GM23338 (cell line): ENCODE data around the gene RAB3GAP1. TPM values are rescaled to one million over a fixed set of nuclear protein-coding genes. Genes with fewer than 3 reads are reported as not detected.
A peak's percentile ranks its signal among the peaks of the same experiment; 100 is the strongest.

Experiments used
- ATAC-seq: fragments of 200-7000 bp; cut with Tn5 transposase; 3 replicates; pipeline ENCODE4 v1.9.1; 2020
- DNase-seq: peaks from one replicate; pipeline ENCODE4 v3.0.0-alpha.2; 2015; ENCODE audit warnings: low spot score
- H2AFZ ChIP-seq: fragments of 200-600 bp; sonication (generic); 2 replicates; pipeline ENCODE4 v1.8.0; 2016; ENCODE audit warnings: antibody characterized with exemption, mild to moderate bottlenecking, moderate library complexity
- H3F3A ChIP-seq: fragments of 200-600 bp; sonication (generic); replicated peaks from 2 replicates; pipeline ENCODE4 v1.8.0; 2017; ENCODE audit warnings: antibody characterized with exemption, mixed run types, low read depth
- H3K27ac ChIP-seq: fragments of 200-600 bp; sonication (generic); 2 replicates; pipeline ENCODE4 v1.6.1; 2016; ENCODE audit warnings: low read depth
- H3K27me3 ChIP-seq: fragments of 200-600 bp; sonication (generic); 2 replicates; pipeline ENCODE4 v1.8.0; 2016; ENCODE audit warnings: mild to moderate bottlenecking, mixed run types, moderate library complexity; ENCODE audit not compliant: insufficient read depth
- H3K36me3 ChIP-seq: fragments of 200-600 bp; sonication (generic); 2 replicates; pipeline ENCODE4 v1.8.0; 2016; ENCODE audit warnings: mild to moderate bottlenecking; ENCODE audit not compliant: insufficient read depth
- H3K4me1 ChIP-seq: fragments of 200-600 bp; sonication (generic); 2 replicates; pipeline ENCODE4 v1.8.0; 2016; ENCODE audit warnings: mild to moderate bottlenecking, moderate library complexity; ENCODE audit not compliant: insufficient read depth
- H3K4me2 ChIP-seq: fragments of 200-600 bp; sonication (generic); 2 replicates; pipeline ENCODE4 v1.7.1; 2017; ENCODE audit warnings: mixed run types
- H3K4me3 ChIP-seq: fragments of 200-600 bp; sonication (generic); 2 replicates; pipeline ENCODE4 v1.6.1; 2016; ENCODE audit warnings: mixed run types
- H3K79me2 ChIP-seq: fragments of 200-600 bp; sonication (generic); replicated peaks from 2 replicates; pipeline ENCODE4 v1.8.0; 2017; ENCODE audit warnings: mild to moderate bottlenecking; ENCODE audit not compliant: insufficient read depth
- H3K9me2 ChIP-seq: fragments of 200-600 bp; sonication (generic); 2 replicates; pipeline ENCODE4 v1.8.0; 2017; ENCODE audit not compliant: insufficient read depth
- H4K20me1 ChIP-seq: fragments of 200-600 bp; sonication (generic); replicated peaks from 2 replicates; pipeline ENCODE4 v1.8.0; 2017; ENCODE audit warnings: mild to moderate bottlenecking; ENCODE audit not compliant: insufficient read depth
- H3K27ac Mint-ChIP-seq: 2 replicates; pipeline ENCODE4 v1.8.0; 2020; ENCODE audit warnings: inconsistent platforms, mild to moderate bottlenecking, moderate library complexity, mixed read lengths
- H3K27me3 Mint-ChIP-seq: 3 replicates; pipeline ENCODE4 v1.8.0; 2022; ENCODE audit warnings: low read depth, mild to moderate bottlenecking, moderate library complexity, mixed read lengths, inconsistent platforms; ENCODE audit not compliant: insufficient read depth, poor library complexity
- H3K36me3 Mint-ChIP-seq: 3 replicates; pipeline ENCODE4 v1.8.0; 2021; ENCODE audit warnings: low read depth, mild to moderate bottlenecking, inconsistent platforms, moderate library complexity, mixed read lengths
- H3K4me1 Mint-ChIP-seq: 3 replicates; pipeline ENCODE4 v1.8.0; 2020; ENCODE audit warnings: mild to moderate bottlenecking, inconsistent platforms, mixed read lengths
- H3K4me3 Mint-ChIP-seq: 3 replicates; pipeline ENCODE4 v1.8.0; 2021; ENCODE audit warnings: moderate library complexity, mild to moderate bottlenecking, inconsistent platforms, mixed read lengths
- H3K9me3 Mint-ChIP-seq: 3 replicates; pipeline ENCODE4 v1.8.0; 2020; ENCODE audit warnings: moderate library complexity, mild to moderate bottlenecking, inconsistent platforms, mixed read lengths
- EZH2phosphoT487 ChIP-seq: fragments of 200-600 bp; sonication (generic); IDR thresholded peaks from one replicate; pipeline ENCODE4 v1.8.1; 2018; ENCODE audit warnings: antibody characterized with exemption; ENCODE audit not compliant: unreplicated experiment
- NANOG ChIP-seq: IDR thresholded peaks from 2 replicates; pipeline ENCODE4 v1.6.1; 2016; ENCODE audit warnings: antibody characterized with exemption, borderline replicate concordance
- ZNF114 ChIP-seq: fragments of 250-450 bp; sonication (Bioruptor Pico); IDR thresholded peaks from 2 replicates; pipeline ENCODE4 v1.5.0; 2020; ENCODE audit warnings: mild to moderate bottlenecking, moderate library complexity
- ZNF462 ChIP-seq: fragments of 250-450 bp; sonication (Bioruptor Pico); IDR thresholded peaks from 2 replicates; pipeline ENCODE4 v1.5.0; 2020; ENCODE audit warnings: mild to moderate bottlenecking, moderate library complexity
- polyA plus RNA-seq: library from polyadenylated mRNA; unstranded; fragments of >200 nt; fragmentation: Nextera tagmentation; extraction: Ambion mirVana; gene quantifications from 2 replicates; pipeline ENCODE4 v1.2.1, GENCODE V29; 2016
- total RNA-seq: library from RNA; depleted of rRNA; stranded (reverse); fragments of >200 nt; shearing (Covaris generic); gene quantifications from 2 replicates; pipeline ENCODE4 v1.2.3, GENCODE V29; 2014
- TF ChIP-seq, protein P1 (sequence below), 2 experiments: fragments of 200-600 bp in 1 of 2; sonication (generic) in 1 of 2; conservative IDR thresholded peaks; 2 replicates each; pipeline versions ENCODE4 v1.5.1 to v1.6.1; 2016 to 2017; ENCODE audit warnings: antibody characterized with exemption in 2 of 2, low read depth in 2 of 2, mild to moderate bottlenecking in 2 of 2, moderate library complexity in 1 of 2

RAB3GAP1 gene
- total and polyA plus RNA-seq, 2 experiments from 2014 or later = 22.5 to 40.4 TPM

- TF ChIP-seq ZNF462 (CRISPR knock-in tag) (no peak), NANOG (no peak), EZH2phosphoT487 (no peak)
- TF ChIP-seq, protein P1, sequence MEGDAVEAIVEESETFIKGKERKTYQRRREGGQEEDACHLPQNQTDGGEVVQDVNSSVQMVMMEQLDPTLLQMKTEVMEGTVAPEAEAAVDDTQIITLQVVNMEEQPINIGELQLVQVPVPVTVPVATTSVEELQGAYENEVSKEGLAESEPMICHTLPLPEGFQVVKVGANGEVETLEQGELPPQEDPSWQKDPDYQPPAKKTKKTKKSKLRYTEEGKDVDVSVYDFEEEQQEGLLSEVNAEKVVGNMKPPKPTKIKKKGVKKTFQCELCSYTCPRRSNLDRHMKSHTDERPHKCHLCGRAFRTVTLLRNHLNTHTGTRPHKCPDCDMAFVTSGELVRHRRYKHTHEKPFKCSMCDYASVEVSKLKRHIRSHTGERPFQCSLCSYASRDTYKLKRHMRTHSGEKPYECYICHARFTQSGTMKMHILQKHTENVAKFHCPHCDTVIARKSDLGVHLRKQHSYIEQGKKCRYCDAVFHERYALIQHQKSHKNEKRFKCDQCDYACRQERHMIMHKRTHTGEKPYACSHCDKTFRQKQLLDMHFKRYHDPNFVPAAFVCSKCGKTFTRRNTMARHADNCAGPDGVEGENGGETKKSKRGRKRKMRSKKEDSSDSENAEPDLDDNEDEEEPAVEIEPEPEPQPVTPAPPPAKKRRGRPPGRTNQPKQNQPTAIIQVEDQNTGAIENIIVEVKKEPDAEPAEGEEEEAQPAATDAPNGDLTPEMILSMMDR (conservative IDR thresholded peaks at IDR 0.05; ENCODE audit: low read depth in 2 of 2) = no peak
These were observed 49.3 kb upstream of the RAB3GAP1 start (continued) for GRCh38 chr2:135002836-135003235.

GRCh38 chr2:135004005-135004746 lies 47.9 kb upstream of the RAB3GAP1 start:
- TF ChIP-seq ZNF114 = no peak
- TF ChIP-seq EZH2phosphoT487 = no peak
- TF ChIP-seq, protein P1 (conservative IDR thresholded peaks at IDR 0.05; ENCODE audit: low read depth in 2 of 2) = peak; percentile 97 to 98
- H3K9me3 Mint-ChIP-seq = no peaks in the 10 kb centered on the region
- Histone ChIP-seq H3F3A (no peaks in the 10 kb centered on the region), H3K9me2 (no peaks in the 10 kb centered on the region), H2AFZ (peak overlapping the region; percentile 74), H3K4me2 (no peak overlapping the region), H3K27me3 (no peaks in the 10 kb centered on the region), H3K36me3 (no peaks in the 10 kb centered on the region), H3K4me1 (peaks cover 6% of the 10 kb centered on the region; the same call in 1 of the 2 replicates), H3K4me3 (no peak overlapping the region), H3K27ac (no peak overlapping the region), H4K20me1 (no peaks in the 10 kb centered on the region), H3K79me2 (no peaks in the 10 kb centered on the region)
- peaks cover 7% of the 10 kb centered on the region for H3K27me3 Mint-ChIP-seq
- ATAC-seq = peak; percentile 98
- no peaks in the 10 kb centered on the region for H3K36me3 Mint-ChIP-seq
- peak; percentile 86 for DNase-seq
- H3K4me3 Mint-ChIP-seq = no peak overlapping the region
- H3K27ac Mint-ChIP-seq = no peak overlapping the region
- H3K4me1 Mint-ChIP-seq = peaks cover 19% of the 10 kb centered on the region; the same call in 2 of the 3 replicates
